ENCODE data around the gene KIAA1328. TPM values are rescaled to one million over a fixed set of nuclear protein-coding genes. Genes with fewer than 3 reads are reported as not detected.

The KIAA1328 gene
- total RNA-seq, 6 experiments from 2014 or later, result 2.7 to 3.3 (median 3.0) TPM

GRCh38 chr18:37135177-37135576 is 306.2 kb downstream of the KIAA1328 start:
- no peak for TF ChIP-seq CTCF (IDR thresholded peaks at IDR 0.05)
- no peaks in the 10 kb centered on the region for H3K36me3 Mint-ChIP-seq (ENCODE audit: low read depth)
- no peak overlapping the region for H3K4me3 Mint-ChIP-seq
- no peaks in the 10 kb centered on the region for H3K4me1 Mint-ChIP-seq (ENCODE audit: low read depth)
- no peaks in the 10 kb centered on the region; the same call in 1 of the 2 replicates for H3K27me3 Mint-ChIP-seq (ENCODE audit: insufficient read depth)
- no peak for DNase-seq
- H3K27ac Mint-ChIP-seq, result no peak overlapping the region
- peaks cover 15% of the 10 kb centered on the region; the same call in 1 of the 2 replicates for H3K9me3 Mint-ChIP-seq

- H3K27me3 Mint-ChIP-seq (ENCODE audit: insufficient read depth), result no peaks in the 10 kb centered on the region; the same call in 1 of the 2 replicates
- no peak overlapping the region for H3K4me3 Mint-ChIP-seq
- H3K27ac Mint-ChIP-seq, result no peak overlapping the region
- no peak for DNase-seq
- H3K9me3 Mint-ChIP-seq, result peaks cover 15% of the 10 kb centered on the region; the same call in 1 of the 2 replicates
- no peak for TF ChIP-seq CTCF (IDR thresholded peaks at IDR 0.05)
- no peaks in the 10 kb centered on the region for H3K4me1 Mint-ChIP-seq (ENCODE audit: low read depth)
- H3K36me3 Mint-ChIP-seq (ENCODE audit: low read depth), result no peaks in the 10 kb centered on the region
These were observed 309.5 kb downstream of the KIAA1328 start for GRCh38 chr18:37138456-37138855.

- Mint-ChIP-seq H3K27ac (no peak overlapping the region), H3K27me3 (ENCODE audit: insufficient read depth) (no peaks in the 10 kb centered on the region; the same call in 1 of the 2 replicates), H3K36me3 (ENCODE audit: low read depth) (no peaks in the 10 kb centered on the region), H3K4me3 (no peak overlapping the region), H3K9me3 (peaks cover 15% of the 10 kb centered on the region; the same call in 1 of the 2 replicates), H3K4me1 (ENCODE audit: low read depth) (no peaks in the 10 kb centered on the region)
- no peak for DNase-seq
- TF ChIP-seq CTCF (IDR thresholded peaks at IDR 0.05), result no peak
These were observed 310.9 kb downstream of the KIAA1328 start for GRCh38 chr18:37139876-37140275.

- TF ChIP-seq CTCF (IDR thresholded peaks at IDR 0.05), result no peak
- H3K27ac Mint-ChIP-seq, result no peak overlapping the region
- H3K9me3 Mint-ChIP-seq, result no peaks in the 10 kb centered on the region
- no peak overlapping the region for H3K4me3 Mint-ChIP-seq
- no peak for DNase-seq
- H3K4me1 Mint-ChIP-seq (ENCODE audit: low read depth), result no peaks in the 10 kb centered on the region
- no peaks in the 10 kb centered on the region; the same call in 1 of the 2 replicates for H3K27me3 Mint-ChIP-seq (ENCODE audit: insufficient read depth)
- no peaks in the 10 kb centered on the region for H3K36me3 Mint-ChIP-seq (ENCODE audit: low read depth)
These were observed 316.0 kb downstream of the KIAA1328 start for GRCh38 chr18:37144921-37145320.

- no peak overlapping the region for H3K4me3 Mint-ChIP-seq
- no peaks in the 10 kb centered on the region for H3K9me3 Mint-ChIP-seq
- no peaks in the 10 kb centered on the region for H3K36me3 Mint-ChIP-seq (ENCODE audit: low read depth)
- TF ChIP-seq CTCF (IDR thresholded peaks at IDR 0.05), result no peak
- H3K27me3 Mint-ChIP-seq (ENCODE audit: insufficient read depth), result 0 out of 2 replicates have a peak, but pooled peaks cover 2% of the 10 kb centered on the region
- H3K4me1 Mint-ChIP-seq (ENCODE audit: low read depth), result no peaks in the 10 kb centered on the region
- H3K27ac Mint-ChIP-seq, result no peak overlapping the region
- DNase-seq, result no peak
These were observed 327.5 kb downstream of the KIAA1328 start for GRCh38 chr18:37156330-37156942.
